Measurements from ENCODE around the gene C15orf39. TPM values are rescaled to one million over a fixed set of nuclear protein-coding genes. Genes with fewer than 3 reads are reported as not detected.

The C15orf39 gene
- total RNA-seq, 3 donors from 2014 or later: 7.7 to 17.4 (median 11.5) TPM

DNA sequence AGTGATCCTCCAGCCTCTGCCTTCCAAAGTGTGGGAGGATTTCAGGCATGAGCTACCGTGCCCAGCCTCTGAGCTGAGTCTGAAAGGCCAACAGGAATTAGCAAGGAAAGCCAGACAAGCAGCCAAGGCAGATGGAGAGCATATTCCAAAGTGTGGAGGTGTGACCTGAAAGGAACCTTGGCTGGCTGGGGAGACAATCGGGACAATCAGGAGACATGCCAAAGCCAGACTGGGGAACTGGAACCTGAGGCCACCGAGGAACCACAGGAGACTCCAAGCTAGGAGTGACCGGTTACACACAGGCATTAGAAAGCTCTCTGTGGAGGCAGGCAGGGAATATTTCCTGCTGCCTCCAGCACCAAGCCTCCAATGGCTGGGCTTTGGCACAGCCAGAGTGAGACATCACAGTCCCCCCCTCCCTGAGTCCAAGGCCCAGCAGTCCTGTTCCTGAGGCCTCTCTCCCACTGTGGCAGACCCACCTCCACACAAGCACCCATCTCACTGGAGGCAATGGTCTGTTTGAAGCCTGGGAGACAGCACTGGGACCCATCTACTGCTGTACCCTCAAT is 4.5 kb upstream of the C15orf39 start:
- peaks cover 0 to 7% of the 10 kb centered on the region in 2 donors for H3K4me1 ChIP-seq
- no peak for DNase-seq (ENCODE audit: low spot score in 2 of 2)
- H3K4me3 ChIP-seq: no peak overlapping the region
- no peaks in the 10 kb centered on the region for H3K27me3 ChIP-seq
- no peaks in the 10 kb centered on the region for H3K36me3 ChIP-seq
- peak overlapping the region; percentile 29 to 36 for H3K27ac ChIP-seq
- H3K9me3 ChIP-seq: no peaks in the 10 kb centered on the region
- intact Hi-C loops (cut with DNase I; ENCODE audit: low total_unique reads): no loop called here
- TF ChIP-seq, protein P1, sequence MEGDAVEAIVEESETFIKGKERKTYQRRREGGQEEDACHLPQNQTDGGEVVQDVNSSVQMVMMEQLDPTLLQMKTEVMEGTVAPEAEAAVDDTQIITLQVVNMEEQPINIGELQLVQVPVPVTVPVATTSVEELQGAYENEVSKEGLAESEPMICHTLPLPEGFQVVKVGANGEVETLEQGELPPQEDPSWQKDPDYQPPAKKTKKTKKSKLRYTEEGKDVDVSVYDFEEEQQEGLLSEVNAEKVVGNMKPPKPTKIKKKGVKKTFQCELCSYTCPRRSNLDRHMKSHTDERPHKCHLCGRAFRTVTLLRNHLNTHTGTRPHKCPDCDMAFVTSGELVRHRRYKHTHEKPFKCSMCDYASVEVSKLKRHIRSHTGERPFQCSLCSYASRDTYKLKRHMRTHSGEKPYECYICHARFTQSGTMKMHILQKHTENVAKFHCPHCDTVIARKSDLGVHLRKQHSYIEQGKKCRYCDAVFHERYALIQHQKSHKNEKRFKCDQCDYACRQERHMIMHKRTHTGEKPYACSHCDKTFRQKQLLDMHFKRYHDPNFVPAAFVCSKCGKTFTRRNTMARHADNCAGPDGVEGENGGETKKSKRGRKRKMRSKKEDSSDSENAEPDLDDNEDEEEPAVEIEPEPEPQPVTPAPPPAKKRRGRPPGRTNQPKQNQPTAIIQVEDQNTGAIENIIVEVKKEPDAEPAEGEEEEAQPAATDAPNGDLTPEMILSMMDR (IDR thresholded peaks at IDR 0.05): no peak

DNA sequence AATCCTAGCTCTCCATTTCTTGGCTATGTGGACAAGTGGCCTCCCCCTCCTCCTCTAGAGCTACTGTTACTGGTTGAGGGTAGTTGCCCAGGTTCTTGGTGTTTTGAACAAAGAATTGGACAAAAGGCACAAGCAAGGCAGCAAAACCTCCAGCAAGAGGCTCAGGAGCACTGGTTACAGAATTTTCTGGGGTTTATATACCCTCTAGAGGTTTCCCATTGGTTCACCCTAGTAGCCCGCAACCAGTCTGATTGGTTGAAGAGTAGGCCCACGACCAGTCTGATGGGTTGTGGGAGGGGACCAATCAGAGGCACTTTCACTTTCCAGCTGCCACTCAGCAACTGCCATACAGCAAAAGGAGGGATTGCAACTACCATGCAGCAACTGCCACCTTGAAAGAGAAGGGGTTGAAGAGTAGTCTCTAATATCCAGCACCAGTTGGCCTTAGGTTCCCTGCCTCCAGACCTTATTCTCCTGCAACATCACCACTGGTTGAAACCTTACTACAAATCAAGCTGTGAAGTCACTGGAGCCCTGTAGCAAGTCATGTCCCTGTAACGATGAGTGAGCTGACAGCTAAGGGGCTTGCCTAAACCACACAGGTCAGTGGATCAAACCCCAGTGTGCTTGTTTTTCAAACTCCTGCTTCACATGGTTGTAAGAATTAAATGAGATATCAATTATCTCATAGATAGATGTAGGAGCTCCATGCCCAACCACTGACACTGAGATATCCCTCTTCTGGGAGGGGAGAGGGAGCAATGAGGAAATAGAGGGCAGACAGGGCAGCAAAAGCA is 2.9 kb upstream of the C15orf39 start:
- H3K4me1 ChIP-seq: peaks cover 4 to 13% of the 10 kb centered on the region in 2 donors
- no peaks in the 10 kb centered on the region for H3K9me3 ChIP-seq
- H3K4me3 ChIP-seq: no peak overlapping the region
- intact Hi-C loops (cut with DNase I; ENCODE audit: low total_unique reads): no loop called here
- TF ChIP-seq POLR2AphosphoS5 (IDR thresholded peaks at IDR 0.05) (no peak), POLR2A (IDR thresholded peaks at IDR 0.05) (no peak)
- H3K27me3 ChIP-seq: no peaks in the 10 kb centered on the region
- H3K27ac ChIP-seq: no peak overlapping the region
- DNase-seq (ENCODE audit: low spot score in 2 of 2): no peak
- H3K36me3 ChIP-seq: no peaks in the 10 kb centered on the region

DNA sequence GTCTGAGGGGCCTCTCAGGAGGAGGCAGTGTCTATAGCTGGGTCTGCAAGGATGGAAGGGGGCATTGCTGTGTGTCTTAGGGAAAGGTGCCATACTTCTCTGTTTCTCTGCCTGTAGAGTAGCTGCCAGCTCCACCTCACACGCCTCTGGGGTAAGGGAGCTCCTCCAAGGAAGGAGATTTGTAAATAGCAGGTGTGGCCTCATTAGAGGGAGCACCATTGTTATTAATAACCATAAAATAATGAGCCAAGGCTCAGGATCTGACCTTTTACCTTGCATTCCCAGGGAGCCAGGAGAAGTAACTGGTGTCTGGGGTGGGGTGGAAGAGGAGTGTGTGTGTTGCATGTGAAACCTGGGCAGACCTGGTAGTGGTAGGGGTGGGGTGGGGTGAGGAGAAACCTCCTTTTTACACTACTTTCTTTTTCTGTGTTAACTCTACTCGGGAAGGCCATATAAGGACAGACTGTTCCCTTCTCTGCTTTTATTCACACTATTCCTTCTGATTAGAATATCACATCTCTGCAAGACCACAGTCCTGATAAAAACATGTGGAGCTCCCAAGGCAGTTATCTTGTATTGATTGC is 2.2 kb upstream of the C15orf39 start:
- no peak for DNase-seq (ENCODE audit: low spot score in 2 of 2)
- H3K36me3 ChIP-seq: no peaks in the 10 kb centered on the region
- intact Hi-C loops (cut with DNase I; ENCODE audit: low total_unique reads): no loop called here
- H3K27ac ChIP-seq: peak overlapping the region in 1 of 2 donors; percentile 96
- no peaks in the 10 kb centered on the region for H3K27me3 ChIP-seq
- H3K4me3 ChIP-seq: no peak overlapping the region
- no peak for TF ChIP-seq POLR2AphosphoS5 (IDR thresholded peaks at IDR 0.05)
- no peak for TF ChIP-seq POLR2A (IDR thresholded peaks at IDR 0.05)
- TF ChIP-seq, protein P1 (IDR thresholded peaks at IDR 0.05): no peak
- H3K9me3 ChIP-seq: no peaks in the 10 kb centered on the region
- peaks cover 4 to 20% of the 10 kb centered on the region in 2 donors for H3K4me1 ChIP-seq

GRCh38 chr15:75200391-75200764 is 1.3 kb upstream of the C15orf39 start:
- TF ChIP-seq, protein P1 (IDR thresholded peaks at IDR 0.05): no peak
- no peak for TF ChIP-seq POLR2AphosphoS5 (IDR thresholded peaks at IDR 0.05)
- TF ChIP-seq POLR2A (IDR thresholded peaks at IDR 0.05): no peak
- peak overlapping the region in 2 of 3 donors; percentile 92 to 98 for H3K4me3 ChIP-seq
- peak overlapping the region; percentile 96 for H3K27ac ChIP-seq
- H3K27me3 ChIP-seq: no peaks in the 10 kb centered on the region
- H3K36me3 ChIP-seq: no peaks in the 10 kb centered on the region
- intact Hi-C loops (cut with DNase I; ENCODE audit: low total_unique reads): loop anchor here (5.0 kb wide), 1 partner anchor 168 kb away; no protein-coding TSS in a partner anchor
- H3K9me3 ChIP-seq: no peaks in the 10 kb centered on the region
- DNase-seq (ENCODE audit: low spot score in 2 of 2): no peak
- H3K4me1 ChIP-seq: peaks cover 4 to 25% of the 10 kb centered on the region in 2 donors

GRCh38 chr15:75200765-75201615 is 692 bp upstream of the C15orf39 start:
- Histone ChIP-seq H3K4me3 (peak overlapping the region; percentile 92 to 98 (median 93)), H3K9me3 (no peaks in the 10 kb centered on the region), H3K4me1 (peaks cover 4 to 25% of the 10 kb centered on the region in 2 donors), H3K27me3 (no peaks in the 10 kb centered on the region), H3K27ac (peak overlapping the region; percentile 96), H3K36me3 (no peaks in the 10 kb centered on the region)
- peak; percentile 76 to 85 for DNase-seq (ENCODE audit: low spot score in 2 of 2)
- TF ChIP-seq POLR2A (IDR thresholded peaks at IDR 0.05): no peak
- TF ChIP-seq, protein P1 (IDR thresholded peaks at IDR 0.05): no peak
- intact Hi-C loops (cut with DNase I; ENCODE audit: low total_unique reads): loop anchor here (5.0 kb wide), 1 partner anchor 169 kb away; no protein-coding TSS in a partner anchor

Data from breast epithelium (tissue), 4 donors.